SU-DHL-6 (cell line): ENCODE results near the gene C1QB.

Experiments
- H2AFZ ChIP-seq: fragments of 200-600 bp; sonication (generic); 2 replicates; pipeline ENCODE4 v1.6.1; 2014; ENCODE audit warnings: low read depth, mild to moderate bottlenecking, moderate library complexity, mixed read lengths, antibody characterized with exemption, low read length; ENCODE audit not compliant: severe bottlenecking
- H3F3A ChIP-seq: fragments of 200-600 bp; shearing (Covaris generic); 2 replicates; pipeline ENCODE4 v1.6.0; 2016; ENCODE audit warnings: antibody characterized with exemption, mild to moderate bottlenecking; ENCODE audit not compliant: insufficient read depth
- H3K27ac ChIP-seq: fragments of 200-600 bp; sonication (generic); 2 replicates; pipeline ENCODE4 v1.5.1; 2016; ENCODE audit warnings: low read depth, mild to moderate bottlenecking, low read length, moderate library complexity, mixed read lengths
- H3K27me3 ChIP-seq: fragments of 200-600 bp; sonication (generic), shearing (Covaris generic); 2 replicates; pipeline ENCODE4 v1.6.0; 2014; ENCODE audit warnings: mild to moderate bottlenecking, low read length
- H3K36me3 ChIP-seq: fragments of 200-600 bp; sonication (generic); 2 replicates; pipeline ENCODE4 v1.6.1; 2014; ENCODE audit warnings: mild to moderate bottlenecking, low read length, mixed read lengths
- H3K4me2 ChIP-seq: fragments of 300-600, 200-600 bp; shearing (Covaris generic), sonication (generic); 2 replicates; pipeline ENCODE4 v1.6.0; 2014; ENCODE audit warnings: low read length, low read depth, mild to moderate bottlenecking; ENCODE audit not compliant: poor library complexity, severe bottlenecking
- H3K4me3 ChIP-seq: fragments of 200-600 bp; sonication (generic); 2 replicates; pipeline ENCODE4 v1.5.1; 2014; ENCODE audit warnings: antibody characterized with exemption, low read length, mild to moderate bottlenecking, mixed read lengths; ENCODE audit not compliant: insufficient read depth, poor library complexity, severe bottlenecking
- H3K79me2 ChIP-seq: fragments of 200-600 bp; sonication (generic); 2 replicates; pipeline ENCODE4 v1.6.1; 2014; ENCODE audit warnings: mild to moderate bottlenecking, low read length, moderate library complexity; ENCODE audit not compliant: insufficient read depth
- H3K9ac ChIP-seq: fragments of 200-600 bp; sonication (generic); 2 replicates; pipeline ENCODE4 v1.7.0; 2014; ENCODE audit warnings: mild to moderate bottlenecking, low read length
- H3K9me2 ChIP-seq: fragments of 200-600 bp; sonication (generic); replicated peaks from 2 replicates; pipeline ENCODE4 v1.6.1; 2014; ENCODE audit warnings: low read length; ENCODE audit not compliant: insufficient read depth
- H3K9me3 ChIP-seq: fragments of 200-600 bp; sonication (generic); 2 replicates; pipeline ENCODE4 v1.6.1; 2014; ENCODE audit warnings: low read length, mixed read lengths; ENCODE audit not compliant: insufficient read depth
- H4K20me1 ChIP-seq: fragments of 200-600 bp; sonication (generic); 2 replicates; pipeline ENCODE4 v1.6.1; 2014; ENCODE audit warnings: low read depth, mild to moderate bottlenecking, antibody characterized with exemption, low read length, moderate library complexity, mixed read lengths
- EZH2phosphoT487 ChIP-seq: fragments of 200-600 bp; sonication (generic), shearing (Covaris generic); conservative IDR thresholded peaks from 2 replicates; pipeline ENCODE4 v1.6.1; 2018; ENCODE audit warnings: mild to moderate bottlenecking, antibody characterized with exemption, low read length, moderate library complexity, mixed read lengths
- TF ChIP-seq, protein P1 (sequence below): fragments of 200-600 bp; sonication (generic); IDR thresholded peaks from one replicate; pipeline ENCODE4 v1.5.1; 2017; ENCODE audit warnings: antibody characterized with exemption, mild to moderate bottlenecking, low read length, moderate library complexity; ENCODE audit not compliant: insufficient read depth, poor library complexity, severe bottlenecking

The C1QB gene

DNA sequence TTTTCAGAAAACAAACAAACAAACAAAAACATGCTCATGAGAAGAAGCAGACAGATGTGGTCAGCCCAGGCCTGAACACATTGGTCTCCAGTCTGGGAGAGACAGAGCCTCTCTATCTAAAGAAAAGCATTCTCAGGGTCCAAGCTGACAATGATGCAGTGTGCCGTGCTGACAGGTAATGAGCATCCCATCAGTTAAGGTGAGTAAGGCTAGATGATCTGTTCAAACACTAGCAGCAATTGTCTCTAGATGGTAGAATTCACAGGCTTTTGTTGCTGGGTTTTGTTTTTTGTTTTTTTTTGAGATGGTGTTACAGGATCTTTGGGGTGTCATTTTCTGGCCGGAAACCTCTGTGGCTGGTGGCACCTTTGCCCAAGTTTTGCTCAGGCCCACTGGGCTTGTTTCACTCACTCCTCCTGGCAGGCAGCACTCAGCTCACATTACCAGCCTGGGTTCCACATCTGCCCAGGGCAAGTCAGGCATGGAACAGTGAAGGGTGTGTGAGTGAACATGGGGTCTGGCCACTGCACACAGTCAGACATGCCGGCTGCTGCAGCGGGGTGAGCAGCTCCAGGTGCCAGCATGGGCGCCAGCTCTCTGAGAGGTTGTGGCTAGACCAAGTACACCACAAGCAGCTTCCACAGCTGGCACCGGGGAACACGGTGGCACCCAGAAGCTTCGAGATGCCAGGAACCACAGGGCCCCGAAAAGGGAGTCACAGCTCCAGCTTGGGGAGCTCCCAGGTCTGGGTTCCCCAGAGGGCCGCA is 19.2 kb upstream of the C1QB start:
- no peak overlapping the region for H2AFZ ChIP-seq
- H3K4me2 ChIP-seq = no peak overlapping the region

DNA sequence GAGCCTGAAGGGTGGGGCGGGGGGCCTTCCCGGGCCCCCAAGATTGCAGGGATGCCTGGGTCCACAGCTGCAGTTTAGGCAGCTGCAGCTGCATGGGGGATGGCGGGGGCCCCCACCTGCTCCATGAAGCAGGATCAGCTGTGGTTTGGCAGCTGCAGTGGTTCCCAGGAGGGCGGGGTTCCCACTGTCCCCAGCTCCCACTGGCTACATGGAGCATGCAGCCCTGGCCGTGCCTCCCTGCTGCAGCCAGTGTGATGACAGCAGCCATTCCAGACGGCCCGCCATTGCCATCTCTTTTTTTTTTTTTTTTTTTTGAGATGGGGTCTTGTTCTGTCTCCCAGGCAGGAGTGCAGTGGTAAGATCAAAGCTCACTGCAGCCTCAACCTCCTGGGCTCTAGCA is 17.6 kb upstream of the C1QB start:
- H3K4me2 ChIP-seq = no peak overlapping the region
- H3K9me2 ChIP-seq = no peaks in the 10 kb centered on the region
- no peak overlapping the region for H3K4me3 ChIP-seq
- no peak overlapping the region for H3K27ac ChIP-seq
- H4K20me1 ChIP-seq = no peaks in the 10 kb centered on the region
- H3K9ac ChIP-seq = no peak overlapping the region
- no peaks in the 10 kb centered on the region for H3K27me3 ChIP-seq
- TF ChIP-seq EZH2phosphoT487 = no peak
- TF ChIP-seq, protein P1, sequence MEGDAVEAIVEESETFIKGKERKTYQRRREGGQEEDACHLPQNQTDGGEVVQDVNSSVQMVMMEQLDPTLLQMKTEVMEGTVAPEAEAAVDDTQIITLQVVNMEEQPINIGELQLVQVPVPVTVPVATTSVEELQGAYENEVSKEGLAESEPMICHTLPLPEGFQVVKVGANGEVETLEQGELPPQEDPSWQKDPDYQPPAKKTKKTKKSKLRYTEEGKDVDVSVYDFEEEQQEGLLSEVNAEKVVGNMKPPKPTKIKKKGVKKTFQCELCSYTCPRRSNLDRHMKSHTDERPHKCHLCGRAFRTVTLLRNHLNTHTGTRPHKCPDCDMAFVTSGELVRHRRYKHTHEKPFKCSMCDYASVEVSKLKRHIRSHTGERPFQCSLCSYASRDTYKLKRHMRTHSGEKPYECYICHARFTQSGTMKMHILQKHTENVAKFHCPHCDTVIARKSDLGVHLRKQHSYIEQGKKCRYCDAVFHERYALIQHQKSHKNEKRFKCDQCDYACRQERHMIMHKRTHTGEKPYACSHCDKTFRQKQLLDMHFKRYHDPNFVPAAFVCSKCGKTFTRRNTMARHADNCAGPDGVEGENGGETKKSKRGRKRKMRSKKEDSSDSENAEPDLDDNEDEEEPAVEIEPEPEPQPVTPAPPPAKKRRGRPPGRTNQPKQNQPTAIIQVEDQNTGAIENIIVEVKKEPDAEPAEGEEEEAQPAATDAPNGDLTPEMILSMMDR = no peak
- H3K9me3 ChIP-seq = no peaks in the 10 kb centered on the region
- no peaks in the 10 kb centered on the region for H3K36me3 ChIP-seq
- no peak overlapping the region for H2AFZ ChIP-seq
- no peaks in the 10 kb centered on the region for H3K79me2 ChIP-seq
- H3F3A ChIP-seq = no peaks in the 10 kb centered on the region

More for the DNA sequence above, 19.2 kb upstream of the C1QB start:
- Histone ChIP-seq H3K9me2 (no peaks in the 10 kb centered on the region), H3K27ac (no peak overlapping the region), H3K36me3 (no peaks in the 10 kb centered on the region), H3K27me3 (no peaks in the 10 kb centered on the region), H3F3A (no peaks in the 10 kb centered on the region), H3K9ac (no peak overlapping the region), H3K4me3 (no peak overlapping the region), H3K79me2 (no peaks in the 10 kb centered on the region), H4K20me1 (no peaks in the 10 kb centered on the region), H3K9me3 (no peaks in the 10 kb centered on the region)
- TF ChIP-seq EZH2phosphoT487 = no peak
- TF ChIP-seq, protein P1 = no peak

DNA sequence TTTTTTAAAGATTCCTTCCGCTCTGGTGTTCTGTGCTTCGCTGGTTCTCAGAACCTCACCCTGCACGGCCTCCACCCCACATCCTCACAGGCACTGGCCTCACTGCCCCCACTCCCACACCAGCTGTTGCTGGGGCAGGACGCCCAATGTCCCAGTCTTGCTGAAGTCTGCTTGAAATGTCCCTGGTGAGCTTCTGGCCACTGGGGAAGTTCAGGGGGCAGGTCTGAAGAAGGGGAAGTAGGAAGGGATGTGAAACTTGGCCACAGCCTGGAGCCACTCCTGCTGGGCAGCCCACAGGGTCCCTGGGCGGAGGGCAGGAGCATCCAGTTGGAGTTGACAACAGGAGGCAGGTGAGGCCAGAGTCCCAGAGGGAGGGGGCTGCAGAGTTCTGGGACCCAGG is 16.7 kb upstream of the C1QB start, which contains the start of gene C1QA:
Gene C1QA (plus strand): TSS at position 276 of the 400 bp plus-strand sequence. CDS start 989 bp downstream, outside the sequence.
- H2AFZ ChIP-seq = no peak within 1 kb of the TSS
- TF ChIP-seq, protein P1 = no peak
- no peak for TF ChIP-seq EZH2phosphoT487
- H3K4me2 ChIP-seq = no peak within 1 kb of the TSS
- no peak within 1 kb of the TSS for H3K9ac ChIP-seq
- no peak within 1 kb of the TSS for H3K4me3 ChIP-seq
- no peaks in the 10 kb centered on the region for H4K20me1 ChIP-seq
- H3K36me3 ChIP-seq = no peaks in the 10 kb centered on the region
- H3K27ac ChIP-seq = no peak within 1 kb of the TSS
- no peaks in the 10 kb centered on the region for H3F3A ChIP-seq
- no peaks in the 10 kb centered on the region for H3K9me2 ChIP-seq
- H3K27me3 ChIP-seq = no peaks in the 10 kb centered on the region
- no peaks in the 10 kb centered on the region for H3K9me3 ChIP-seq
- no peaks in the 10 kb centered on the region for H3K79me2 ChIP-seq
